GM12878 (cell line): ENCODE data around the gene ADGRD1. TPM values are rescaled to one million over a fixed set of nuclear protein-coding genes. Genes with fewer than 3 reads are reported as not detected.

Experiments used
- ATF7 ChIP-seq: fragments of 450-650 bp; IDR thresholded peaks from 2 replicates; pipeline ENCODE4 v1.6.1; 2016; ENCODE audit warnings: low read depth, mild to moderate bottlenecking
- BACH1 ChIP-seq: fragments of 450-650 bp; IDR thresholded peaks from 2 replicates; pipeline ENCODE4 v1.6.1; 2017; ENCODE audit warnings: mild to moderate bottlenecking, borderline replicate concordance
- BRCA1 ChIP-seq: IDR thresholded peaks from 2 replicates; pipeline ENCODE4 v1.6.1; 2011; ENCODE audit warnings: low read depth, low read length, improper control_type of control experiment
- CTCF ChIP-seq, 3 experiments: IDR thresholded peaks in 2 of 3; conservative IDR thresholded peaks in 1 of 3; 2 replicates each; pipeline ENCODE4 v1.5.1; 2011; ENCODE audit warnings: low read depth in 3 of 3, low read length in 3 of 3, mild to moderate bottlenecking in 3 of 3, control low read depth in 2 of 3, moderate library complexity in 2 of 3, inconsistent platforms in 1 of 3, mixed read lengths in 1 of 3; ENCODE audit not compliant: control insufficient read depth in 2 of 3, insufficient read depth in 1 of 3; ENCODE audit errors: extremely low read depth in 1 of 3
- E2F4 ChIP-seq: IDR thresholded peaks from 2 replicates; pipeline ENCODE4 v1.6.1; 2012; ENCODE audit warnings: low read depth, low read length, improper control_type of control experiment
- IRF3 ChIP-seq: fragments of 450-650 bp; IDR thresholded peaks from 2 replicates; pipeline ENCODE4 v1.6.1; 2014; ENCODE audit warnings: mild to moderate bottlenecking
- JUNB ChIP-seq: IDR thresholded peaks from 2 replicates; pipeline ENCODE4 v1.6.1; 2016; ENCODE audit warnings: antibody characterized with exemption, mild to moderate bottlenecking
- KAT2A ChIP-seq: conservative IDR thresholded peaks from 2 replicates; pipeline ENCODE4 v1.6.1; 2011; ENCODE audit warnings: low read depth, low read length; ENCODE audit not compliant: control insufficient read depth
- MLLT1 ChIP-seq: fragments of 450-650 bp; IDR thresholded peaks from 2 replicates; pipeline ENCODE4 v1.6.1; 2016; ENCODE audit warnings: mild to moderate bottlenecking
- MTA3 ChIP-seq: IDR thresholded peaks from 2 replicates; pipeline ENCODE4 v1.6.1; 2012; ENCODE audit warnings: low read length, inconsistent platforms, borderline replicate concordance
- MXI1 ChIP-seq: fragments of 150-350 bp; IDR thresholded peaks from 2 replicates; pipeline ENCODE4 v1.6.1; 2011; ENCODE audit warnings: low read depth, mild to moderate bottlenecking, inconsistent platforms, low read length, improper control_type of control experiment
- NR2F1 ChIP-seq: fragments of 450-650 bp; conservative IDR thresholded peaks from 2 replicates; pipeline ENCODE4 v1.6.1; 2017; ENCODE audit warnings: mild to moderate bottlenecking
- RCOR1 ChIP-seq: conservative IDR thresholded peaks from 2 replicates; pipeline ENCODE4 v1.6.1; 2012; ENCODE audit warnings: low read depth, low read length, improper control_type of control experiment
- SMAD1 ChIP-seq: fragments of 450-650 bp; IDR thresholded peaks from 2 replicates; pipeline ENCODE4 v1.6.1; 2018; ENCODE audit warnings: mild to moderate bottlenecking, low read depth; ENCODE audit not compliant: partially characterized antibody
- SMAD5 ChIP-seq: IDR thresholded peaks from 2 replicates; pipeline ENCODE4 v1.6.1; 2016; ENCODE audit warnings: antibody characterized with exemption, low read depth
- SMARCA5 ChIP-seq: fragments of 450-650 bp; IDR thresholded peaks from 2 replicates; pipeline ENCODE4 v1.6.1; 2017; ENCODE audit warnings: mild to moderate bottlenecking
- USF2 ChIP-seq: IDR thresholded peaks from 2 replicates; pipeline ENCODE4 v1.6.1; 2011; ENCODE audit warnings: low read depth, low read length, improper control_type of control experiment, borderline replicate concordance
- ZNF274 ChIP-seq: IDR thresholded peaks from one replicate; pipeline ENCODE4 v1.8.0; 2011; ENCODE audit not compliant: insufficient read length, insufficient read depth
- ZNF687 ChIP-seq: fragments of 450-650 bp; IDR thresholded peaks from 2 replicates; pipeline ENCODE4 v1.6.1; 2017; ENCODE audit warnings: mild to moderate bottlenecking, moderate library complexity
- polyA plus RNA-seq, 11 experiments: library from polyadenylated mRNA; depleted of rRNA in 4 of 11; unstranded in 6 of 11; stranded (reverse) in 5 of 11; fragments of >200 nt; fragmentation: Nextera tagmentation in 4 of 11; fragmentation: Illumina TruSeq in 1 of 11; extraction: Ambion mirVana in 4 of 11; extraction: Trizol in 1 of 11; gene quantifications; 1 replicate in 1 of 11; 2 replicates in 10 of 11; pipeline versions ENCODE4 v1.2.1 to v1.2.3, GENCODE V29; 2011 to 2016; ENCODE audit warnings: inconsistent platforms in 2 of 11, missing spikeins in 2 of 11, low read depth in 1 of 11
- total RNA-seq, 4 experiments: library from RNA; depleted of rRNA in 3 of 4; stranded (reverse); fragments of >200 nt in 3 of 4; fragmentation: Illumina TruSeq in 1 of 4; extraction: Trizol in 1 of 4; gene quantifications; 2 replicates each; pipeline versions ENCODE4 v1.2.1 to v1.2.3, GENCODE V29; 2013 to 2021

Gene ADGRD1
- total and polyA plus RNA-seq, 10 of the 15 experiments (the other 5 are each of a cell fraction or from before 2014, with no cell fraction given) = 0.15 to 12.7 (median 1.2) TPM

- TF ChIP-seq MLLT1 = peak; percentile 90
- peak; percentile 51; the same call in 1 of the 2 replicates for TF ChIP-seq MXI1
- TF ChIP-seq CTCF (IDR thresholded peaks at IDR 0.05 in 2 of 3, conservative IDR thresholded peaks at IDR 0.05 in 1 of 3; ENCODE audit: control insufficient read depth in 2 of 3, extremely low read depth in 1 of 3, insufficient read depth in 1 of 3, low read depth in 3 of 3, low read length in 3 of 3) = peak; percentile 24 to 36 (median 27); a peak in 4 of 6 replicates
- TF ChIP-seq SMAD5 = no peak
- no peak for TF ChIP-seq RCOR1
- TF ChIP-seq E2F4 = no peak
- peak; percentile 39; the same call in 1 of the 2 replicates for TF ChIP-seq JUNB
- peak; percentile 47; the same call in 1 of the 2 replicates for TF ChIP-seq BACH1
- peak; percentile 92 for TF ChIP-seq NR2F1
- peak; percentile 96 for TF ChIP-seq ZNF687
- TF ChIP-seq BRCA1 = no peak
- no peak for TF ChIP-seq IRF3
- TF ChIP-seq ZNF274 = no peak
- peak; percentile 87 for TF ChIP-seq SMAD1
- peak; percentile 81; the same call in 1 of the 2 replicates for TF ChIP-seq MTA3
- peak; percentile 89 for TF ChIP-seq ATF7
- peak; percentile 80; the same call in 1 of the 2 replicates for TF ChIP-seq SMARCA5
- TF ChIP-seq KAT2A = no peak
- TF ChIP-seq USF2 = no peak
These were observed 139.3 kb downstream of the ADGRD1 start (continued) for GRCh38 chr12:131092901-131093603.
